ENCODE measurements around the gene IDH3A.

- TF ChIP-seq CTCF (IDR thresholded peaks at IDR 0.05) (no peak), POLR2A (IDR thresholded peaks at IDR 0.05) (no peak)
Observed at GRCh38 chr15:78154955-78155354, 5.8 kb downstream of the IDH3A start.

All from thyroid gland (tissue), 4 donors.